HCT116 (cell line): ENCODE measurements around the gene THADA.

Experiments used
- ATF3 ChIP-seq: IDR thresholded peaks from 2 replicates; pipeline ENCODE4 v1.6.1; 2012
- CBX3 ChIP-seq: IDR thresholded peaks from 2 replicates; pipeline ENCODE4 v1.6.1; 2012; ENCODE audit warnings: low read depth
- ELF1 ChIP-seq: IDR thresholded peaks from 2 replicates; pipeline ENCODE4 v1.6.1; 2012; ENCODE audit warnings: low read depth, borderline replicate concordance
- EZH2 ChIP-seq: fragments of 200-600 bp; sonication (generic); IDR thresholded peaks from 2 replicates; pipeline ENCODE4 v1.6.1; 2017; ENCODE audit warnings: antibody characterized with exemption, mixed run types
- POLR2A ChIP-seq: IDR thresholded peaks from 2 replicates; pipeline ENCODE4 v1.7.0; 2011; ENCODE audit warnings: borderline replicate concordance; ENCODE audit not compliant: insufficient read depth, insufficient read length; ENCODE audit errors: extremely low read depth
- POLR2AphosphoS5 ChIP-seq: IDR thresholded peaks from 2 replicates; pipeline ENCODE4 v1.6.1; 2011; ENCODE audit warnings: mild to moderate bottlenecking, low read depth, low read length, moderate library complexity
- RAD21 ChIP-seq: IDR thresholded peaks from 2 replicates; pipeline ENCODE4 v1.6.1; 2012; ENCODE audit warnings: low read depth, mild to moderate bottlenecking
- SRF ChIP-seq: IDR thresholded peaks from 2 replicates; pipeline ENCODE4 v1.6.1; 2012; ENCODE audit warnings: low read depth
- YY1 ChIP-seq: IDR thresholded peaks from 2 replicates; pipeline ENCODE4 v1.6.1; 2011; ENCODE audit warnings: low read length, low read depth, moderate library complexity, mild to moderate bottlenecking; ENCODE audit not compliant: insufficient replicate concordance; ENCODE audit errors: extremely low read depth
- ZNF274 ChIP-seq: fragments of 200-500 bp; sonication (Bioruptor generic); IDR thresholded peaks from 2 replicates; pipeline ENCODE4 v1.6.1; 2014; ENCODE audit warnings: mild to moderate bottlenecking, low read depth, low read length, inconsistent platforms
- TF ChIP-seq, protein P1 (sequence below), 3 experiments: fragments of 200-600 bp in 1 of 3; sonication (generic) in 1 of 3; IDR thresholded peaks in 2 of 3; conservative IDR thresholded peaks in 1 of 3; 2 replicates each; pipeline ENCODE4 v1.5.1; 2012 to 2017; ENCODE audit warnings: low read depth in 2 of 3, low read length in 2 of 3, antibody characterized with exemption in 1 of 3, borderline replicate concordance in 1 of 3, control low read depth in 1 of 3, mild to moderate bottlenecking in 1 of 3, mixed read lengths in 1 of 3, mixed run types in 1 of 3, moderate library complexity in 1 of 3; ENCODE audit not compliant: insufficient read depth in 1 of 3

DNA sequence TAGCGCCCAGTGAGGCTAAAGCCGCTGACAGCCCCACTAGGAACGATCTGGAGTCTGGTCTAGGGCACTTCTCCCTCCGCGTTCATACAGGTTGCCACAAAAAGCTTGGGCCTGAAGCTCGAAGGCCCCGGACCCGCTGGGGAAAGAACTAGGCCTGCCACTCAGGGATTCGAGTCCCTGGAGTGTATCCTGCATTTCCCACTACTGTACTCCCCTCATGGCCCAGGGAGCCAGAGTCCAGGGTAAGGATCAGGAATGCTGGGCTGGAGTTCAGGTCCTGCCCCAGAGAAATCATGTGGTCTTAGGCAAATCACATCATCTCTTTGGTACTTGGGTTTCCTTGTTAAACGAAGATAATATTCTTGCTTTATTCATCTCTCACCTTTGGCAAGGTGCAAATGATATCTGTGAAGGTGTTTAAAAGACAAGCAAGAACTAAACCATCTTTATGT lies 368.0 kb downstream of the THADA start:
- no peak for TF ChIP-seq POLR2A
- TF ChIP-seq ELF1: no peak
- TF ChIP-seq, protein P1, sequence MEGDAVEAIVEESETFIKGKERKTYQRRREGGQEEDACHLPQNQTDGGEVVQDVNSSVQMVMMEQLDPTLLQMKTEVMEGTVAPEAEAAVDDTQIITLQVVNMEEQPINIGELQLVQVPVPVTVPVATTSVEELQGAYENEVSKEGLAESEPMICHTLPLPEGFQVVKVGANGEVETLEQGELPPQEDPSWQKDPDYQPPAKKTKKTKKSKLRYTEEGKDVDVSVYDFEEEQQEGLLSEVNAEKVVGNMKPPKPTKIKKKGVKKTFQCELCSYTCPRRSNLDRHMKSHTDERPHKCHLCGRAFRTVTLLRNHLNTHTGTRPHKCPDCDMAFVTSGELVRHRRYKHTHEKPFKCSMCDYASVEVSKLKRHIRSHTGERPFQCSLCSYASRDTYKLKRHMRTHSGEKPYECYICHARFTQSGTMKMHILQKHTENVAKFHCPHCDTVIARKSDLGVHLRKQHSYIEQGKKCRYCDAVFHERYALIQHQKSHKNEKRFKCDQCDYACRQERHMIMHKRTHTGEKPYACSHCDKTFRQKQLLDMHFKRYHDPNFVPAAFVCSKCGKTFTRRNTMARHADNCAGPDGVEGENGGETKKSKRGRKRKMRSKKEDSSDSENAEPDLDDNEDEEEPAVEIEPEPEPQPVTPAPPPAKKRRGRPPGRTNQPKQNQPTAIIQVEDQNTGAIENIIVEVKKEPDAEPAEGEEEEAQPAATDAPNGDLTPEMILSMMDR (IDR thresholded peaks at IDR 0.05 in 2 of 3, conservative IDR thresholded peaks at IDR 0.05 in 1 of 3; ENCODE audit: borderline replicate concordance in 1 of 3, insufficient read depth in 1 of 3, low read depth in 2 of 3, low read length in 2 of 3): peak in 2 of 3 experiments; percentile 40 to 42; a peak in 1 of 6 replicates
- no peak for TF ChIP-seq EZH2
- no peak for TF ChIP-seq POLR2AphosphoS5
- TF ChIP-seq ZNF274: no peak
- no peak for TF ChIP-seq RAD21
- no peak for TF ChIP-seq SRF
- TF ChIP-seq ATF3: no peak
- TF ChIP-seq CBX3: no peak
- no peak for TF ChIP-seq YY1
